ENCODE measurements around the gene ATPAF2. TPM values are rescaled to one million over a fixed set of nuclear protein-coding genes. Genes with fewer than 3 reads are reported as not detected.

ATPAF2 gene
- total and polyA plus RNA-seq, 2 donors (not counting 3 experiments of a cell fraction or from before 2014, with no cell fraction given) = 23.2 to 35.7 TPM

DNA sequence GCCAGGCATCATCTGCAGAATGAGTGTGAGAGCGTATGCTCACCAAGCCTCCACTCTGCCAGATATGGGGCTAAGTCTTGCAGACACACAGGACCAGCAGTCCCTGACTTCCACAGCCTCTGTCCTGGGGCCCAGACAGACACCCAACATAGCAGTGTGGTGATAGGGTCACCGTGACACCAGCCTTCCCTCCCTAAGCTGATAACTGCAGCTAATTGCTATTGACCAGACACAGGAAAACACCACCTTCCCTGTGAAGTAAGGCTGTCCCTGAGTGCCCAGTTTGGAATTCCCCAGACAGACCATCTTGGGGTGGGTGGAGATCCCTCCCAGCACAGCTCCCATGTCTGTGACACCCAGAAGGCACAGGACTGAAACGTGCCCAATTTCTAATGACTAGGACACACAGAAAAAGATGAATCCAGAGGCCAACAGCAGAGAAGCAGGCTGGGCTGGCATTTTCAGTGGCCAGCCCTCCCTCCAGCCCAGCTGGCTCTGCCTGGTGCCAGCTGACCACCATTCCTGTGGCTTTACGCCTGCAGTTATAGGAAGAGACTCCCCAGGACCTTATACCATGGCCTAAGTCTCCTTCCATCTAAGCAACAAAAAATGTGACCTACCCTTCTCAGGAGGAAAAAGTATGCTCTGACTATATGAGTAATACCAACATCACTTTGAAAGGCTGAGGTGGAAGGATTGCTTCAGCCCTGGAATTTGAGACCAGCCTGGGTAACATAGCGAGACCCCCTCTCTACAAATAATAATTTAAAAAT lies 30.3 kb downstream of the ATPAF2 start:
- BruUV-seq (replicated peaks) = no TSS peak
- no peaks in the 10 kb centered on the region for H3K36me3 ChIP-seq (ENCODE audit: control insufficient read depth in 2 of 2, extremely low read depth in 1 of 2, insufficient read depth in 2 of 2, low read length in 2 of 2)
- H3K4me3 ChIP-seq (replicated peaks in 1 of 3; ENCODE audit: insufficient read depth in 1 of 3, low read depth in 1 of 3, low read length in 3 of 3) = no peak overlapping the region
- no peaks in the 10 kb centered on the region for H3K4me1 ChIP-seq (ENCODE audit: control insufficient read depth, extremely low read depth, insufficient read depth, low read length)
- TF ChIP-seq POLR2AphosphoS5 (IDR thresholded peaks at IDR 0.05; ENCODE audit: insufficient read depth, low read depth, low read length) = no peak
- no peak for TF ChIP-seq GATA2 (IDR thresholded peaks at IDR 0.05; ENCODE audit: insufficient read depth, insufficient read length, low read depth, low read length)
- TF ChIP-seq CTCF (IDR thresholded peaks at IDR 0.05; ENCODE audit: extremely low read depth in 1 of 2, insufficient read depth in 1 of 2, low read depth in 1 of 2, low read length in 2 of 2) = no peak
- no peak for TF ChIP-seq POLR2A (IDR thresholded peaks at IDR 0.05; ENCODE audit: low read depth, low read length)
- no peak for TF ChIP-seq FOS (IDR thresholded peaks at IDR 0.05; ENCODE audit: borderline replicate concordance, insufficient read depth, low read length)
- no peak for TF ChIP-seq MYC (IDR thresholded peaks at IDR 0.05; ENCODE audit: low read depth, low read length)
- no peak for TF ChIP-seq EZH2 (IDR thresholded peaks at IDR 0.05; ENCODE audit: borderline replicate concordance, low read depth, low read length, severe bottlenecking)
- TF ChIP-seq JUN (IDR thresholded peaks at IDR 0.05; ENCODE audit: borderline replicate concordance, insufficient read depth, insufficient read length, low read depth) = no peak
- TF ChIP-seq, protein P1, sequence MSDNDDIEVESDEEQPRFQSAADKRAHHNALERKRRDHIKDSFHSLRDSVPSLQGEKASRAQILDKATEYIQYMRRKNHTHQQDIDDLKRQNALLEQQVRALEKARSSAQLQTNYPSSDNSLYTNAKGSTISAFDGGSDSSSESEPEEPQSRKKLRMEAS (IDR thresholded peaks at IDR 0.05; ENCODE audit: insufficient read depth, insufficient read length) = no peak
- DNase-seq (ENCODE audit: low read depth, low spot score) (no peak), FAIRE-seq (no peak)
- H3K27me3 ChIP-seq (ENCODE audit: control insufficient read depth in 2 of 2, insufficient read depth in 2 of 2, low read length in 2 of 2) = no peaks in the 10 kb centered on the region
- no peak overlapping the region for H2AFZ ChIP-seq (ENCODE audit: low read depth, low read length)
- H3K79me2 ChIP-seq (ENCODE audit: control insufficient read depth, insufficient read depth, low read length) = no peaks in the 10 kb centered on the region
- POLR2A ChIA-PET = no interaction called here
- intact Hi-C loops (cut with micrococcal nuclease) (no loop called here), dilution Hi-C loops (cut with MboI; ENCODE audit: extremely low pct_ligation_motif_present, low sequenced_read_pairs) (no loop called here)
- H3K4me2 ChIP-seq (ENCODE audit: insufficient read depth, low read length) = no peak overlapping the region
- no peak overlapping the region for H3K27ac ChIP-seq (ENCODE audit: insufficient read depth, low read depth, low read length)
- no peaks in the 10 kb centered on the region for H3K9me3 ChIP-seq (replicated peaks; ENCODE audit: control insufficient read depth, insufficient read depth, low read length)
- no peaks in the 10 kb centered on the region for H4K20me1 ChIP-seq (replicated peaks; ENCODE audit: control insufficient read depth, extremely low read depth, insufficient read depth, low read length)
- CTCF ChIA-PET = interaction anchor here (0.7 to 1.6 kb wide), 2 partner anchors 23 to 25 kb away, joined by 3 read pairs; no protein-coding TSS in a partner anchor
- H3K9me1 ChIP-seq (replicated peaks; ENCODE audit: control insufficient read depth, extremely low read depth, insufficient read depth, low read length) = no peaks in the 10 kb centered on the region
- H3K9ac ChIP-seq (replicated peaks; ENCODE audit: extremely low read depth, insufficient read depth, low read length) = no peak overlapping the region

Measured in endothelial cell of umbilical vein (primary cell).